Activated naive CD8-positive, alpha-beta T cell (primary cell): Measurements from ENCODE around the gene ANKRD13B.

Source experiments
- H3K27ac Mint-ChIP-seq: one replicate; pipeline ENCODE4 v1.8.0; 2021; ENCODE audit warnings: mixed read lengths
- H3K27me3 Mint-ChIP-seq: one replicate; pipeline ENCODE4 v1.8.0; 2021; ENCODE audit warnings: mixed read lengths
- H3K36me3 Mint-ChIP-seq: one replicate; pipeline ENCODE4 v1.8.0; 2021; ENCODE audit warnings: mixed read lengths
- H3K4me1 Mint-ChIP-seq: one replicate; pipeline ENCODE4 v1.8.0; 2021; ENCODE audit warnings: low read depth, mixed read lengths
- H3K4me3 Mint-ChIP-seq: one replicate; pipeline ENCODE4 v1.8.0; 2021; ENCODE audit warnings: mild to moderate bottlenecking, mixed read lengths
- H3K9me3 Mint-ChIP-seq: one replicate; pipeline ENCODE4 v1.8.0; 2021; ENCODE audit warnings: low read depth, mixed read lengths

ANKRD13B gene

GRCh38 chr17:29565643-29566472, 27.1 kb upstream of the ANKRD13B start:
- peak overlapping the region; percentile 86 for H3K4me3 Mint-ChIP-seq
- H3K36me3 Mint-ChIP-seq: peaks cover 3% of the 10 kb centered on the region
- H3K4me1 Mint-ChIP-seq: peaks cover 23% of the 10 kb centered on the region
- no peaks in the 10 kb centered on the region for H3K9me3 Mint-ChIP-seq
- H3K27ac Mint-ChIP-seq: peak overlapping the region; percentile 58
- no peaks in the 10 kb centered on the region for H3K27me3 Mint-ChIP-seq

- Mint-ChIP-seq H3K4me1 (peaks cover 24% of the 10 kb centered on the region), H3K27ac (peak within 1 kb of the TSS; percentile 95), H3K4me3 (peak within 1 kb of the TSS; percentile 94), H3K9me3 (no peaks in the 10 kb centered on the region), H3K36me3 (peaks cover 3% of the 10 kb centered on the region), H3K27me3 (no peaks in the 10 kb centered on the region)
These were observed 26.2 kb upstream of the ANKRD13B start, which contains the start of gene ABHD15 for GRCh38 chr17:29566473-29567303. Gene ABHD15, minus strand, starts transcription at chr17:29567037. Its CDS starts 71 bp downstream, at chr17:29566966.

GRCh38 chr17:29567304-29567553, 25.7 kb upstream of the ANKRD13B start:
- no peaks in the 10 kb centered on the region for H3K27me3 Mint-ChIP-seq
- no peak overlapping the region for H3K27ac Mint-ChIP-seq
- peaks cover 24% of the 10 kb centered on the region for H3K4me1 Mint-ChIP-seq
- peaks cover 3% of the 10 kb centered on the region for H3K36me3 Mint-ChIP-seq
- peak overlapping the region; percentile 87 for H3K4me3 Mint-ChIP-seq
- no peaks in the 10 kb centered on the region for H3K9me3 Mint-ChIP-seq

GRCh38 chr17:29567554-29568330, 25.2 kb upstream of the ANKRD13B start:
- peak overlapping the region; percentile 95 for H3K27ac Mint-ChIP-seq
- no peaks in the 10 kb centered on the region for H3K27me3 Mint-ChIP-seq
- peaks cover 3% of the 10 kb centered on the region for H3K36me3 Mint-ChIP-seq
- H3K4me3 Mint-ChIP-seq: peak overlapping the region; percentile 94
- peaks cover 24% of the 10 kb centered on the region for H3K4me1 Mint-ChIP-seq
- H3K9me3 Mint-ChIP-seq: no peaks in the 10 kb centered on the region

GRCh38 chr17:29568331-29569244, 24.3 kb upstream of the ANKRD13B start, which contains the start of gene TP53I13:
Gene TP53I13, plus strand, starts transcription at chr17:29568701. Its CDS starts 58 bp downstream, at chr17:29568759.
- H3K36me3 Mint-ChIP-seq: peaks cover 3% of the 10 kb centered on the region
- H3K4me1 Mint-ChIP-seq: peaks cover 29% of the 10 kb centered on the region
- H3K4me3 Mint-ChIP-seq: peak within 1 kb of the TSS; percentile 94
- H3K9me3 Mint-ChIP-seq: no peaks in the 10 kb centered on the region
- H3K27me3 Mint-ChIP-seq: no peaks in the 10 kb centered on the region
- peak within 1 kb of the TSS; percentile 95 for H3K27ac Mint-ChIP-seq

- Mint-ChIP-seq H3K9me3 (no peaks in the 10 kb centered on the region), H3K36me3 (no peaks in the 10 kb centered on the region), H3K27me3 (no peaks in the 10 kb centered on the region), H3K4me1 (peaks cover 24% of the 10 kb centered on the region), H3K27ac (peak overlapping the region; percentile 77), H3K4me3 (peak overlapping the region; percentile 87)
These were observed 23.5 kb upstream of the ANKRD13B start for GRCh38 chr17:29569245-29569950.

- Mint-ChIP-seq H3K27me3 (no peaks in the 10 kb centered on the region), H3K4me3 (peak overlapping the region; percentile 34), H3K4me1 (peaks cover 23% of the 10 kb centered on the region), H3K36me3 (no peaks in the 10 kb centered on the region), H3K9me3 (no peaks in the 10 kb centered on the region), H3K27ac (no peak overlapping the region)
These were observed 22.4 kb upstream of the ANKRD13B start for GRCh38 chr17:29570521-29570920.

GRCh38 chr17:29571486-29571882, 21.4 kb upstream of the ANKRD13B start:
- no peaks in the 10 kb centered on the region for H3K36me3 Mint-ChIP-seq
- no peaks in the 10 kb centered on the region for H3K27me3 Mint-ChIP-seq
- H3K9me3 Mint-ChIP-seq: no peaks in the 10 kb centered on the region
- no peak overlapping the region for H3K27ac Mint-ChIP-seq
- H3K4me3 Mint-ChIP-seq: no peak overlapping the region
- peaks cover 17% of the 10 kb centered on the region for H3K4me1 Mint-ChIP-seq

GRCh38 chr17:29571883-29572681, 20.9 kb upstream of the ANKRD13B start:
- no peak overlapping the region for H3K27ac Mint-ChIP-seq
- H3K4me1 Mint-ChIP-seq: peaks cover 17% of the 10 kb centered on the region
- no peak overlapping the region for H3K4me3 Mint-ChIP-seq
- H3K9me3 Mint-ChIP-seq: no peaks in the 10 kb centered on the region
- no peaks in the 10 kb centered on the region for H3K27me3 Mint-ChIP-seq
- H3K36me3 Mint-ChIP-seq: no peaks in the 10 kb centered on the region

- Mint-ChIP-seq H3K4me1 (peaks cover 17% of the 10 kb centered on the region), H3K36me3 (no peaks in the 10 kb centered on the region), H3K4me3 (no peak overlapping the region), H3K27ac (no peak overlapping the region), H3K9me3 (no peaks in the 10 kb centered on the region), H3K27me3 (no peaks in the 10 kb centered on the region)
These were observed 20.0 kb upstream of the ANKRD13B start for GRCh38 chr17:29572691-29573557.

GRCh38 chr17:29573558-29573869, 19.4 kb upstream of the ANKRD13B start:
- H3K36me3 Mint-ChIP-seq: no peaks in the 10 kb centered on the region
- no peaks in the 10 kb centered on the region for H3K27me3 Mint-ChIP-seq
- no peak overlapping the region for H3K4me3 Mint-ChIP-seq
- H3K9me3 Mint-ChIP-seq: no peaks in the 10 kb centered on the region
- H3K4me1 Mint-ChIP-seq: peaks cover 15% of the 10 kb centered on the region
- no peak overlapping the region for H3K27ac Mint-ChIP-seq

- Mint-ChIP-seq H3K36me3 (no peaks in the 10 kb centered on the region), H3K27ac (no peak overlapping the region), H3K27me3 (no peaks in the 10 kb centered on the region), H3K4me1 (peaks cover 13% of the 10 kb centered on the region), H3K9me3 (no peaks in the 10 kb centered on the region), H3K4me3 (no peak overlapping the region)
These were observed 18.8 kb upstream of the ANKRD13B start for GRCh38 chr17:29573871-29574731.
